ENCODE data around the gene GATA5.
A peak's percentile ranks its signal among the peaks of the same experiment; 100 is the strongest.

The GATA5 gene

DNA sequence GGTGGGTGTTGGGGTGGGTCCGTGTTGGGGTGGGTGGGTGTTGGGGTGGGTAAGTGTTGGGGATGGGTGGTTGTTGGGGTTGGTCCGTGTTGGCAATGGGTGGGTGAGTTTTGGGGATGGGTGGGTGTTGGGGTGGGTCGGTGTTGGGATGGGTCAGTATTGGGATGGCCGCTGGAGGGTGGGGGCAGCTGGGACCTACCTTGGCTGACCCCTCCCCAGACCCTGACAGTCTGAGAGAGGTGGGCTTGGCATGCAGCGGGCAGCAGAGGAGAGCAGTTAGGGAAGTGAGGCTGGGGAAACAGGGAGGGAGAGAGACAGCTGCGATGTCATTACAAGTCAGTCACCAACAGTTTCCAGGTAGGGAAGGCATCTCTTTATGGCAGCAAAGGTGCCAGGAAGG lies 23.1 kb upstream of the GATA5 start:
- Histone ChIP-seq H3K27ac (replicated peaks; ENCODE audit: low read length) (no peak overlapping the region), H2BK12ac (ENCODE audit: low read length) (no peak overlapping the region), H2AFZ (ENCODE audit: low read length) (no peak overlapping the region), H3K4ac (ENCODE audit: low read length) (no peak overlapping the region), H3K9me3 (replicated peaks in 1 of 2; ENCODE audit: control insufficient read depth in 2 of 2, insufficient read depth in 1 of 2, low read depth in 1 of 2, low read length in 2 of 2) (peaks cover 0 to 7% of the 10 kb centered on the region in 2 donors), H3K9ac (ENCODE audit: low read depth, low read length, poor library complexity) (peak overlapping the region; percentile 16), H3K23ac (ENCODE audit: low read depth, low read length, poor library complexity) (no peak overlapping the region), H3K14ac (ENCODE audit: low read length) (no peak overlapping the region), H2AK5ac (ENCODE audit: low read depth, low read length) (no peak overlapping the region), H3K36me3 (replicated peaks in 1 of 2; ENCODE audit: control insufficient read depth in 2 of 2, insufficient read depth in 2 of 2, low read length in 2 of 2) (no peaks in the 10 kb centered on the region), H3K4me3 (ENCODE audit: low read length in 2 of 2) (peak overlapping the region in 1 of 2 donors; percentile 44), H2BK5ac (ENCODE audit: low read length) (no peak overlapping the region), H3K4me2 (ENCODE audit: insufficient read depth, low read length, poor library complexity, severe bottlenecking) (no peak overlapping the region), H2BK120ac (ENCODE audit: low read depth, low read length) (no peak overlapping the region), H3K18ac (ENCODE audit: low read length) (no peak overlapping the region), H4K8ac (ENCODE audit: low read depth, low read length) (no peak overlapping the region), H4K91ac (ENCODE audit: low read depth, low read length, poor library complexity) (no peak overlapping the region), H3K79me1 (ENCODE audit: low read depth, low read length) (peaks cover 1% of the 10 kb centered on the region), H3K4me1 (ENCODE audit: control insufficient read depth in 2 of 2, insufficient read depth in 1 of 2, low read depth in 1 of 2, low read length in 2 of 2) (peaks cover 0 to 9% of the 10 kb centered on the region in 2 donors), H3K27me3 (ENCODE audit: control insufficient read depth in 3 of 3, insufficient read depth in 3 of 3, low read depth in 1 of 3, low read length in 3 of 3) (peaks cover 0 to 13% (median 3%) of the 10 kb centered on the region in 3 experiments), H2BK15ac (ENCODE audit: low read length) (no peak overlapping the region)
- DNase-seq (ENCODE audit: low spot score) = no peak
- WGBS, 2 donors (ENCODE audit: extremely low coverage in 2 of 2, insufficient read length in 2 of 2, insufficient replicate concordance in 1 of 2) = 100% methylated on average over 1 of the region's 6 CpGs; no CpG with 5 or more reads in 1 of the 2 donors

DNA sequence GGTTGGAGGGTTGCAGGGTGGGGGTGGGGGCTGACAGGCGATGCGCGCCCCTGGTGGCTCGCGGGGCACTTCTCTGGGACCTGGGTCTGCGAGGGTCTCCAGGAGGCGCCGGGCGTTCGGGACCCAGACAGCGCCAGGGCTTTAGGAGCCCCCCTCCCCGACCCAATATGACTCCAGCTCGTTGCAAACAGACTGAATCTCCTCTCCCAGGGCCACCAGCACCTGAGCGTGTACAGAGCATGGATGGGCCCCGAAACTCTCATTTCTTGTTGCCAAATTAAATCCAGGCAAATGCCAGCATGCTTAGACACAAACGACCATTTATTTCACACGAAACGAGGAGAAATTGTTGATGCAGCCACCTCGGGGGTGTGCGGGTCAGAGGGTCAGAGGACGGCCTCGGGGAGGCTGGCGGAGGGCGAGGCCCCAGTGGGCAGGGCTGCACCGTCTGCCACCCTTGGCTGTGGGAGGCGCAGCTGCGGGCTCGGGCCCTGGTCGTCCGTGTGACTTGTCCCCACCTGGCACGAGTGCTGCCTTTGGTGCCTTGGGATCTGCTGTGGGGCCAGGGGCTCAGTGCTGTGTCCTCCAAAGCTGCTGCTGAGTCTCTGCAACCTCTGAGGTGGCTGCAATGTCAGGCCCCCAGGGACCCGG lies 20.9 kb upstream of the GATA5 start:
- no peak overlapping the region for H3K9ac ChIP-seq (ENCODE audit: low read depth, low read length, poor library complexity)
- no peak overlapping the region for H3K27ac ChIP-seq (replicated peaks; ENCODE audit: low read length)
- H3K4ac ChIP-seq (ENCODE audit: low read length) = no peak overlapping the region
- H4K8ac ChIP-seq (ENCODE audit: low read depth, low read length) = no peak overlapping the region
- H4K91ac ChIP-seq (ENCODE audit: low read depth, low read length, poor library complexity) = no peak overlapping the region
- H3K79me1 ChIP-seq (ENCODE audit: low read depth, low read length) = peaks cover 2% of the 10 kb centered on the region
- H3K14ac ChIP-seq (ENCODE audit: low read length) = no peak overlapping the region
- peaks cover 0 to 21% (median 3%) of the 10 kb centered on the region in 3 experiments for H3K27me3 ChIP-seq (ENCODE audit: control insufficient read depth in 3 of 3, insufficient read depth in 3 of 3, low read depth in 1 of 3, low read length in 3 of 3)
- H3K23ac ChIP-seq (ENCODE audit: low read depth, low read length, poor library complexity) = no peak overlapping the region
- peak overlapping the region; percentile 36 for H2AK5ac ChIP-seq (ENCODE audit: low read depth, low read length)
- peak overlapping the region; percentile 33 for H3K4me2 ChIP-seq (ENCODE audit: insufficient read depth, low read length, poor library complexity, severe bottlenecking)
- no peak overlapping the region for H3K4me3 ChIP-seq (ENCODE audit: low read length in 2 of 2)
- no peak for DNase-seq (ENCODE audit: low spot score)
- H2BK120ac ChIP-seq (ENCODE audit: low read depth, low read length) = no peak overlapping the region
- no peak overlapping the region for H2BK12ac ChIP-seq (ENCODE audit: low read length)
- H2BK5ac ChIP-seq (ENCODE audit: low read length) = peak overlapping the region; percentile 76
- H3K36me3 ChIP-seq (replicated peaks in 1 of 2; ENCODE audit: control insufficient read depth in 2 of 2, insufficient read depth in 2 of 2, low read length in 2 of 2) = no peaks in the 10 kb centered on the region
- peaks cover 0 to 9% of the 10 kb centered on the region in 2 donors for H3K4me1 ChIP-seq (ENCODE audit: control insufficient read depth in 2 of 2, insufficient read depth in 1 of 2, low read depth in 1 of 2, low read length in 2 of 2)
- WGBS, 2 donors (ENCODE audit: extremely low coverage in 2 of 2, insufficient read length in 2 of 2, insufficient replicate concordance in 1 of 2) = no CpG with 5 or more reads among the region's 32 CpGs
- no peak overlapping the region for H2AFZ ChIP-seq (ENCODE audit: low read length)
- peaks cover 0 to 7% of the 10 kb centered on the region in 2 donors for H3K9me3 ChIP-seq (replicated peaks in 1 of 2; ENCODE audit: control insufficient read depth in 2 of 2, insufficient read depth in 1 of 2, low read depth in 1 of 2, low read length in 2 of 2)
- H2BK15ac ChIP-seq (ENCODE audit: low read length) = peak overlapping the region; percentile 74
- H3K18ac ChIP-seq (ENCODE audit: low read length) = peak overlapping the region; percentile 70

DNA sequence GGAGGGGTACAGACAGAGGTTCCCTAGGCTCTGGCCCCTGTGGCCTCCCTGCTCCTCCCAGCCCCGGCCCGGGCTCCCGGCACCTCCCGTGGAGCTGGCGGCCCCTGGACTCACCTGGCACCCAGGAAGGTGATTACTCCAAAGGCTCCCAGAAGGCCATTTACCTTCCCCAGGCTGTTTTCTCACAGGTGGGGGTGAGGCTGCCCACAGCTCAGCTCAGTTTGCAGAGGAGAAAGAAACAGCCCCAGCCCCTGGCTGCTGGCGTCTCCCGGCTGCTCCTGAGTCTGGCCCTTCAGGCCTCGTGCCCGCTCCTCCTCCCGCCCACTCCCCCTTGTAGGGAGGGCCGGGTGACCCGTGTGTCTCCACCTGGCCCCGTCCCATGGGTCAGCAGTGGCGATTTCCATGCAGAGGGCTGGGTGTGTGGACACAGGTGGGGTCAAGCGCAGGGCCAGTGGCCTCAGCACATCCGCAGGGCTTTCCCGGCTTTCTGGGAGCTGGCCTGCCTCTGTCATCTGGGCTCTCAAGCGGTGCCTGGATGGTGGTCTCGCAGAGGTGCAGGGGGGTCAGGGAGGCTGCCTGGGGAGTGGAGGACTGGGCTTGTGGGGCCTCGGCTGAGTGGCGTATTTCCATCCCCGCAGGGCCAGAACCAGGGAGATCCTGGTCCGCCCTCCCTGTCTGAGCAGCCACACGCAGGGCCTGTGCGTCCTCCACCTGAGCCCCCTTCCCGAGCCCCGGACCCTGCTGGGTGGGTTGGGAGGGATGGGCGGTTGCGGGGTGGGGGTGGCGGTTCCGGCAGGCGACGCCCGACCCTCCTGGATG lies 20.2 kb upstream of the GATA5 start:
- Histone ChIP-seq H3K36me3 (replicated peaks in 1 of 2; ENCODE audit: control insufficient read depth in 2 of 2, insufficient read depth in 2 of 2, low read length in 2 of 2) (no peaks in the 10 kb centered on the region), H3K79me1 (ENCODE audit: low read depth, low read length) (peaks cover 2% of the 10 kb centered on the region), H3K4me1 (ENCODE audit: control insufficient read depth in 2 of 2, insufficient read depth in 1 of 2, low read depth in 1 of 2, low read length in 2 of 2) (peaks cover 0 to 9% of the 10 kb centered on the region in 2 donors), H3K27me3 (ENCODE audit: control insufficient read depth in 3 of 3, insufficient read depth in 3 of 3, low read depth in 1 of 3, low read length in 3 of 3) (peaks cover 0 to 27% (median 3%) of the 10 kb centered on the region in 3 experiments), H3K9me3 (replicated peaks in 1 of 2; ENCODE audit: control insufficient read depth in 2 of 2, insufficient read depth in 1 of 2, low read depth in 1 of 2, low read length in 2 of 2) (peaks cover 0 to 8% of the 10 kb centered on the region in 2 donors), H3K9ac (ENCODE audit: low read depth, low read length, poor library complexity) (peak overlapping the region; percentile 44), H4K91ac (ENCODE audit: low read depth, low read length, poor library complexity) (no peak overlapping the region), H2BK15ac (ENCODE audit: low read length) (peak overlapping the region; percentile 83), H3K23ac (ENCODE audit: low read depth, low read length, poor library complexity) (peak overlapping the region; percentile 3), H3K4me3 (ENCODE audit: low read length in 2 of 2) (peak overlapping the region in 1 of 2 donors; percentile 29), H3K27ac (replicated peaks; ENCODE audit: low read length) (no peak overlapping the region), H3K4ac (ENCODE audit: low read length) (no peak overlapping the region), H4K8ac (ENCODE audit: low read depth, low read length) (no peak overlapping the region), H2BK12ac (ENCODE audit: low read length) (peak overlapping the region; percentile 84), H2AK5ac (ENCODE audit: low read depth, low read length) (peak overlapping the region; percentile 96), H2BK5ac (ENCODE audit: low read length) (no peak overlapping the region), H2BK120ac (ENCODE audit: low read depth, low read length) (no peak overlapping the region), H2AFZ (ENCODE audit: low read length) (no peak overlapping the region), H3K14ac (ENCODE audit: low read length) (peak overlapping the region; percentile 27), H3K4me2 (ENCODE audit: insufficient read depth, low read length, poor library complexity, severe bottlenecking) (peak overlapping the region; percentile 33), H3K18ac (ENCODE audit: low read length) (peak overlapping the region; percentile 95)
- no CpG with 5 or more reads among the region's 34 CpGs for WGBS, 2 donors (ENCODE audit: extremely low coverage in 2 of 2, insufficient read length in 2 of 2, insufficient replicate concordance in 1 of 2)
- no peak for DNase-seq (ENCODE audit: low spot score)
